ENCODE measurements around the gene EFNB2.

Gene EFNB2

DNA sequence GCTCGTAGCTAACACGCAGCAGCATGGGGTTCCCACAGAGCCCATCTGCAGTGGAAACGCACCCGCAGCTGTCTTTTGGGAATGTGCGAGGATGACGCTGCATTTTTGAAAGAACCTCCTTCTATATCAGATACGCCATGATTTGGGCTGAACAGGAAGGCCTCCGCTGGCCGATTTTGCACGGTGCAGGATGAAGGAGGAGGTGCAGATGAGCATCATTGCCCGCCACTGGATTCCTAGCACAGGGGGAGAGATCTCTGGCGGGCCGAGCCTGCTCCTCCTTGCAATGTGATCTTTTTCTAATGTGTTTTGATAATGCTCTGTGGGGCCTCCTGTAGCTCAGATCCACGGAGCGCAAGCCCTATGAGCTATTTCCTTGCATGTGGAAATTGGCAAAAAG lies 55.5 kb downstream of the EFNB2 start:
- DNase-seq, result no peak

DNA sequence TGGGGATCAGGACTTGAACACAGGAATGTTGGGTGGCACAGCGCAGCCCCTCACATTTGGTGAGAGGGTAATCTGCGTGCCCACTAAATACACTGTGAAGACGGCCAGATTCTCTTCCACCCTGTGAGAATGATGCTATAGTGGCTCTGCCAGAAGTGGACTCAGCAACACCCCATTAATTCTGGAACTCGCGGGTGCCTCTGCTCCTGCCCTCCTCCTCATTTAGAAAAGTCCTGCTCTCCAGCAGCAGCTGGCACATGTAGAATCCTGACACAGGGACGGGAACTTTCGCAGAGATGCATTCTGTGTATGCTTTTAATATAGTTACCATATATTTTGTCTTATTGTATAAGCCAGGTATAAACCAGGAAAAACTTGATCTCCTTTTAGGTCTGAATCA lies 57.3 kb downstream of the EFNB2 start:
- DNase-seq, result no peak

DNA sequence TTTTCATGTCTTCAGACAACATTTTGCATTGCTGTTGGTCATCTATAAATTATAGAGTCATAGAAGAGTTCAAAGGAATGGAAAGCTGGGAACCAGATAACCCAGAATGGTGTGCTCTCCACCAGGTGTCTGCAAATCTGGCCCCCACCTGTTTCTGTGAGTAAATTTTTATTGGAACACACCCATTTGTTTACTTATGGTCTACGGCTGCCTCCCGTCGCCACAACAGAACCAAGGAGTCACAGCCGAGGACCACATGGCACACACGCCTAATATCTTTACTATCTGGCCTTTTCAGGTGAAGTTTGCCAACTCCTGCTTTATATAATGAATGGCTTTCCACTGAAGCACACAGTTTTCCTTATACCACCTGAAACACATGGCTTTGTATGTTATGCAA lies 58.2 kb downstream of the EFNB2 start:
- peak; percentile 47 to 59 for DNase-seq

DNA sequence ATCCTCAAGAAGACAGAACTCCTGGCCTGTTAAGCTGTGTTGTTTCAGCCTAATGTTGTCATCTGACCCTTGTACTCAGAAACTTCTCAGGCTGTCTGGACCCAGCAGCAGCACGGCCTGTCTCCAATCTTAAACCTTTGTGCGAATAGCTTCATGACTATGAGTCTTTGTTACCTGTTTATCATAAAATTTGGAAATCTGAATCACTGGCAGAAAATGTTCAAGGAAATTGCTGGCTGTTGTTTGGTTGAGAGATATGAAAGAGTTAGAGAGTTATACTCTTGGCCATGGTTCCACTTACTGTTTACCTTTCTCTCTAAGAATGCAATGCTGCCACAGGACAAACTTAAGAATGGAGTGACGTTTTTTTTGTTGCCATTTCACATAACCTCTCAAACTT lies 59.6 kb downstream of the EFNB2 start:
- no peak for DNase-seq

DNA sequence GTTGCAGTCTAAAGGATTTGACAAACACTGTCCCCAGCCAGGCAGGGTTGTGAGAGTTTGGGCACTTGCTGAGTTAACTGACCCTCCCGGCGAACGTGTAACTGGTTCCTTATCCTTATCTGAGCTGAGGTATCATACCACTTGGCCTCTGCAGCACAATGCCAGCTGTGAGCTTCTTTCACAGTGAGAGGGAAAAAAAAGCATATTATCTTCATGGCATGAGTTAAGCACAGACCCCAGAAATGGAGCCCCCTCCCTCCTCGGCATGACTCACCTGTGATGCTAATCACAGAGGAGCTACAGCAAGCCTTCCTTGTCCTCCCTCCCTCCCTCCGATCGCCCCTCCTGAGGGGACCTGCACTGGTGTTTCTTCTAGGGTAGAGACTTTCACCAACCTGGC lies 60.5 kb downstream of the EFNB2 start:
- no peak for DNase-seq

DNA sequence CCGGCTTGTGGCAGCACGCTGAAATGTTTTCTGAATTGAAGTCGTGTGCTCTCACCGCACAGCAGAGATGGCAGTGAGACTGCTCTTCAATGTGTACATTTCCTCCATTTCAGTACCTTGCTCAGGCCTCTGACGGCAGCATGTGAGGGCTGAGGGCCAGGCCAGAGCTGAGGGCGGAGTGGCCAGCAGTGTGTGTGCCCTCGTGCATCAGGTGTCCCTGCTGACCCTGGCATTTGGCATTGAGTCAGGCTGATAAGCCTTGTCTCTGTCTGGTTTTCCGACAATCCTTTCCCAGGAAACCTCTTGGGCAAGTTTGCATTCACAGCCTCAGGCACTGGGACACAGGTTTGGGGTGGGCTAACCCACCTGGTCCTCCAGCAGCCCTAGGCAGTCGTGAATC lies 62.3 kb downstream of the EFNB2 start:
- no peak for DNase-seq

DNA sequence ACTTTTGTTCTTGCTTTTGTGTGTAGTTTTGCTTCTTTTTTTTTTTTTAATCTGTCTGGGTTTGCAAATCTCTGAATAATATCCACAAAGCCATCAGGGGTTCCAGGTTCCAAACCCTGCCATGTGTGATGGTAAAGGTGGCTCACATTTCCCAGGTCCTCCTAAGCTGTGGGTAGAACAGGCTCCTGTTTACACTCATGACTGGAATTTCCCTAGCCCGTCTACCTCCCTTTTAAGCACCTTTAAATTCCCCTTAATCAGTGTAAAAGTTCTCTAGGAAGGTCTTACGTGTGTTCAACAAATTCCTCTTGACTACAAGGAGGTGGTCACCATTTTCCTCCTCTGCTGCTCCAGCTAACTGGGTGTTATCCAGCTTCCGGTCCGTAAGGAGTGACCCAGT lies 62.8 kb downstream of the EFNB2 start:
- no peak for DNase-seq

DNA sequence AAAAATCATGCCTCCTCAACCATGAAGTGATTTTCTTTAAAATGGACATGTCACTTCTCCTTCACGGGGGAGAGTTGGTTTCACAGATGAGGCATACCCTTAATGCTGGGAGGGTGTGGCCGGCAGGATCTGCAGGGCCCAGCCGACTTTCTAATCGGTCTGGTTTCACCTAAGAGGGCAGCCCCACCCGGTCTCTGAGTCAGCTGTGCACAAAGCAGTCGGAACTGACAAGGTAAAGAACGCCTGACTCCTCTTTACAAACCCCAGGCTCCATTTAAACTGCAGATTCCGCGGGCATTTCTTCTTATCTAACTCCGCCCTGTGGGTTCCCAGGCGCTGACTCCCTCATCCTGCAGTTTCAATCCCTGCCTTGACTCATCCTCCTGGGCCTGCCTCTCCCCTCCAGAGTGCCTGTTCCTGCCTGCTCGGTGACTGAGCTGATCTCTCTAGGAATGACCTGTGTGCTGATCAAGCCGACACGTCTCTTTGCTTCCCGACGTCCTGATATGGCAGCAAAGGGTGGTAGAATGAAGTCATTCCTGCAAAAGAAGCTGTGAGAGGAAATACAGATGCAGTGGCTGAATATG lies 63.4 kb downstream of the EFNB2 start:
- DNase-seq, result peak in 1 of 2 experiments; percentile 41

DNA sequence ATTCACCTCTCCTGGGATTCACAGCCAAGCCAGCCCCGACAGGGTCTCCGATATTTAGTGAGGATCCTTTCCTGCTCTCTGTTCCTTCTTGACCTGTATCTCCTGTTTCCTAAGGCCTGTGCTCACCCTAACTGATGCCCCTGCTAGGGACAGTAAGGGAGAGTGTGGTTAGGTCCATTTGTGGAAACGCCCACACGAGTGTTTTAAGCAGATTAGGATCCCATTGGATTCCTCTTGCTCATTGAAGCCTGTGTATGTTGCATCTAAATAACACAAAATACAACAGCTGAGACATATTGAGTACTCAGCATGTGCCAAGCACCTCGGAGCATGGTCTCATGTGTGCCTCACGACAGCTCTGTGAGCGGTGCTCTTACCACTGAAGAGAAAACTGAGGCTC lies 64.9 kb downstream of the EFNB2 start:
- no peak for DNase-seq

DNA sequence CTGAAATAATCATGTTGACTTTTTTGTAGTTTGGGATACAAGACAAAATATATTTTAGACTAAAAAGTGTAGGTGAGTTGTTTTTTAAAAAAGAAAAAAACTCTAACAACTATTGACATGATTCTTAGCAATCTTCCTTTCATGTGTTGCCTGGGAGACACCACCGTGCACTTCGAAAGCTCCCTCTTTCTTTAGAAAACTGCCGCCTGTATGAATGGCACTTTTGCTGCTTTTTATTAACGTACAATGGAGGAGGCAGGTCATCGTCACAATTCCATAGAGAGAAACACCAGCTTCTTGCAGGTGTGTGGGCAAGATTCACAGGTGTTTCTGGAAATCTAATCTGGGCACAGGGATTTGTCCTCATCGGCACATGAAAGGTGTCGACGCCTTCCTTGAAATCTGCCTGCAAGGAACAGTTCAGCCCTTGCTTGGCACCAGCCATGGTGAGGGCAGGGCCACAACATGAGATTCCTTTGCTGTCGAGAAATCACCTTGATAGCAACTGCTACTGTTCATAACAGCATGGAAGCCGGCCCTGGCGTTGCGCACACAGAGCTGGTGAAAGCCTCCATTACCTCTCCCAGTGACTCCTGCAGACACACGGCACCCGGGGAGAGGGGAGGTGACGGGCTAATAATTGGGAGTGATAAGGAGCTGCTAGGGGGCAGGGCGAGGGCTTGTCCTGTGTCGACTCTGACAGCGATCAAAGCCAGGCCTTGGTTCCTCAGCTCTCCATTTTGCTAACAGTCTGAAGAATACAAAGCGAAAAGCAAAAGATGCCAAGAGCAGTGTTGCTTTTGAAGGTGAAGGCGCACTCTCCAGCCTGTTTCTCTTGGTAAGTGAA lies 66.5 kb downstream of the EFNB2 start:
- DNase-seq, result no peak

DNA sequence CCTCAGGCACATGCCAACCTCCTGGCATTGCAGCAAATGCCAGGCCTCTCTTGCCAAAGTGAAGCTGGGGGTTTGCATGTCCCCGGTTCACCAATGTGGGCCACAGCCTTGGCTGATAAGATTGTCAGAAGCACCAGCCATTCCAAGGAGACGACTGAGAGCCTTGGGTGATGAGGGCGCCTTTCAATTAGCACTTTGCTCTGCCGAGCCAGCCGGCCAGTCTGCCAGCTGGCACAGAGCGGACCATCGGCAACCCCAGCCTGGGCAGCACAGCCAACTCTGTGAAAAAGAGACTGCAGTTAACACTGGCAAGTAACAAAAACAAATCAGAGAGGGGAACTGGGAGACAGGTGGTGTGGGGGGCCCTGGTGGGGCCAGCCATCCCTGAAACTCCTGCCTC lies 67.3 kb downstream of the EFNB2 start:
- DNase-seq, result no peak

DNA sequence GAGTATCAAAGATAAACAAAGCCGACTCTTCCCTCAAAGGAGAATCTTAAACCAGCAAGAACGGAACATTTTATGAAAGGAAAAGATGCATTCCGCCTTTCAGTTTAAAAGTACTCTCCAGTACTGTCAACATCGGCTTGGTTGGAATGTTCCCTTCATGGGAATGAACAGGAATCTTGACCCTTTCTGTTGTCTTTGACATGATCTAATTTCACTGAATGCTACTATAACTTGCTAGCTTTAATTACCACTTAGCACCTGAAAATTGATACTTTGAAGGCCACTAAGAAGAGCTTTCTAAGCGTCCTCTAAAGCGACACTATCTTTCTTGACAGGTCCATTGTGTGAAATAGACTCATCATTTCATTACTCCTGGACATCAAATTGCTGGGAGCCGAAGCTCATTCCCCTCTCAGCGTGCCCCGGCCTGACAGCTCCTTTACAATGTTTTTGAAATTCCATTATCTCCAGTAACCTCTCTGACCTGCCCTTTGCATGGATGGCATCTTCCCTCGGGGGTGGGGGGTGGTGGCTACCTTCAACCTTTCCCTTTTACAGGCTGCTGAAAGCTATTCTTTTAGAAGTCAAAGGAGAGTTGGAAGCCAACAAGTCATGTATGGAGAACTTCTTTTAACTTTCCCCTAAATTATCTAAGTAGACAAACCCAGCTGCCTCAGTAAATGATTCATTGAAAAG lies 67.9 kb downstream of the EFNB2 start:
- no peak for DNase-seq

DNA sequence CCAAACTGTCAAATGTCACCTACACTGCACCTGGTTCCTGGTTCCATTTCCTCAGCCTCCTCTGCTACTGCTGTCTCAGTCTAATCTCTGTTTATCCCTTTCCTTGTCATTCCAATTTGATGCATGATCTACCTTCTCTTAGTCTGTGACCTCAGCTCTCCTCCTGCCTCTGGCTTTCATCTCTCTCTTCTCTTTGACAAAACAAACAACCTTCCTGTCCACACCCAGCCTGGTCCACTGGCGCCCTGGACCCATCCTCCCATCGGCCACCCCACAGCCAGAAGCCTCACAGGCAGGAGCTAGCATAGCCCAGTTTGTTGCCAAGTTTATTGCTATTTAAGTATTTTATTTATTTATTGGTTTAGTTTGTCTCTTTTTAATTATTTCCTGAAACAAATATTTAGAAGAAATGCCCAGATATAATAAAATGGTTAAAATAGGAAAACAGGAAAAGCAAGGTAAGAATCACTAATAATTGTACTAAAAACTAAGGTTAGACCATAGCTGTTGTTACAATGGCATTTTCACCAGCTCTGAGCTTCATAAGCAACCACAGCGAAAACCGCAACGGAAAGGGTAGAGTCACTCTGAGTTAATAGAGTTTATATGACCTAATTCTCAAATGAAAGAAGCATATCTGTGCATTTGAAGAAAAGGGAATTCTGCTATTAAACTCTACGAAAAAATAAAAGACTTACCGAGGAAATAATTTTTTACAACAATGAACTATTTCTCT lies 68.6 kb downstream of the EFNB2 start:
- no peak for DNase-seq

DNA sequence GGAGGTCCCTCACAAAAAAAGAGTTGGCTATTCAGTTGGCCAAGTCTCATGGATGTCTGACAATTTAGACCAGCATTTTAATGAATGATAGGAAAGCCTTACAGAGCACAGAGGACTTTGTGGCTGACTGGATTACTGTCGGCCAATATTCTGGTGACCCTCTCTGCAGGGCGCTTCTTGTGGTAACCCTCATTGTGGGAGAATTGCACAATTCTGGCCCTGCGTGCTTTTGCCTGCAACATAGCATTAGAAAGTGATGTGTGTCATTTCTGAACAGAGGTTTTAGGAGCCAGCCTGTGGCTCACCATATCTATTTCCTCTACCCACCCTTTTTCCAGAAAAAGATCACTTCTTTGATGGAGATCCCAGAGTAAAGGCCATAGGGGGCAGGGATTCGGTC lies 71.4 kb downstream of the EFNB2 start:
- DNase-seq, result no peak

DNA sequence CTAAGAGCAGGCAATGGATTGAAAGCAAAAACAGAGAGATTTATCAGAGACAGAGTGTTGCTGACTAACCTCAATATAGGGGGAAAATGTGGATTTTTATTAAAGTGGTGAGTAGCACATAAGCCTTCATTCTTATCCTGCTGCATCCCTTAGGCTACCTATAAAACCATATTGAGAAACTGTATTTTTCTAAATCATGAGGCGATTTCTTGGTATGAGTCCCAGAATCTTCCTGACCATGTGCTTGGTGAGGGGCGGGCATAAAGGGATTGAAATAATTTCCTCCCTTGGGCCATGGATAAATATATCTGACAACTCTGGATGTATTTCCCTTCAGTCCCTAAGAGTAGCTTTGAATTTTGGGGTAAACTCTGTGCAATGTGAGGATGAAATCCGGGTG lies 72.8 kb downstream of the EFNB2 start:
- no peak for DNase-seq

DNA sequence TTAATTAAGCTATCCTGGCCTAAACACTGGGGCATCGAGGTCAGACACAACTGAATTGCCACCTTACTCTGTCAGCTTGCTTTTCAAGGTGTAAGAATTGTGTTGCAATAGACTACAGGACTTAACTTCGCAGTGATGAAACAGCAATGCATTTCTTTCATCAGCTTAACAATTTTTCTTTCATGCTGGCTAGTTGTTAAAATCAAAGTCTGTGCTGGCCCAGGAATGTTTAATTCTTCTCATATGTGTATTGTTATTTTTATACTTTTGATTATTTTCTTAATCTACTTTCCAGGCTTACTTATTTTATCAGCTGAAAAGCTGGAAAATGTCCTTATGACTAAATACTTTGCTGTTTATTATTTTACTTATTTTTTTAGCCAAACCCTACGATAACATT lies 79.7 kb downstream of the EFNB2 start:
- DNase-seq, result no peak

DNA sequence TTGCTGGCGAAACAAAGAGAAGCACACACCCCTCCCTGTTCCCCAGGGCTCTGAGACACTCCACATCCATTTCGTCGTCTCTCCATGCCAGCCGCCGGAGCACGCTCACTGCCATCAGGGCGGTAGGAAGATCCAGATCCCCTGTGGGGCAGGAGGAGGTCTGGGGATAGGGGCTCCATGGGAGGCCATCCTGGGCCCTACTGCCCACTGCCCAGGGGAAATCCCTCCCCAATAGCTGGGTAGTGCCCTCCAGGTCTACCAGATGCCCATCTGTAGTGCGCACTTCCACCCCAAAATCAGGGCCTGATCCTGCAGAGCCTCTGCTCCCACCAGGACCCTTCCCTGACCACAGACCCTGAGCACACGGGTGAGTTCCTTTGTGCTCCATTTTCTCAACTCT lies 80.3 kb downstream of the EFNB2 start:
- DNase-seq, result no peak

DNA sequence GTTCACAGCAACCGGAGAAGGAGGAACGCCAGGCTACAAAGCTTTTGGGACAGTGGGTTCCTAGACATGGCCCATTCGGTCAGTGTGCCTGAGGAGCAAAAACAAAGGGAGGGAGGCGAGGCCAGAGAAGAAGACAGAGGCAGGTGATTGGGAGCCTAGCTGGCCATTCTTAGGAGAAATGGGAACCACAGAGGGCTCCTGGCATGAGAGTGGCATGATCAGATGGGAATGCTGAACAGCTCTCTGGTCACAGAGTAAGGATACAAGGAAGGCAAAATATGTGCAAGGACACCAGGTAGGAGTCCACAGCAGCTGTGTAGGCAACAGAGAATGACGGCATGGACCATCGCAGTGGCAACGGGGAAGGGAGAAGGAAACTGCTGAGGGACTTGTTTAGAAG lies 82.4 kb downstream of the EFNB2 start:
- no peak for DNase-seq

DNA sequence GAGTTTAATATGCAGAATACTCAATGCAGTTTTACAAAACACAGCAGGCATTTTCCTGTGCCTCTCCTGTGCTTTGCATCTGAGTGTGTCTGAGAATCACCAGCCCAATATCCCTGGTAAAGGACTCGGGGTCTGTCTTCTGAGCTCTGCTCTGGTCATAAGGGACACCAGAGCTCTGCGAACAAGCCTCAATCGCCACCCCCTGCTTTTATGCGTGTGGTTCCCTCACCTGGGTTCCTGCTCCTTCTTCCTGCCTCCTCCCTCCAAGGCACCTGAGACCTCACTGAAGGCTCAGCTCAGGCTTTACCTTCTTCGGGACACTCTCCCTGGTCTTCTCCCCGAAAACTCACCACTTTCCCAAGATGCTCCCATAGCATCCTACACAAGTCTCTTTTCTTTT lies 84.5 kb downstream of the EFNB2 start:
- no peak for DNase-seq

DNA sequence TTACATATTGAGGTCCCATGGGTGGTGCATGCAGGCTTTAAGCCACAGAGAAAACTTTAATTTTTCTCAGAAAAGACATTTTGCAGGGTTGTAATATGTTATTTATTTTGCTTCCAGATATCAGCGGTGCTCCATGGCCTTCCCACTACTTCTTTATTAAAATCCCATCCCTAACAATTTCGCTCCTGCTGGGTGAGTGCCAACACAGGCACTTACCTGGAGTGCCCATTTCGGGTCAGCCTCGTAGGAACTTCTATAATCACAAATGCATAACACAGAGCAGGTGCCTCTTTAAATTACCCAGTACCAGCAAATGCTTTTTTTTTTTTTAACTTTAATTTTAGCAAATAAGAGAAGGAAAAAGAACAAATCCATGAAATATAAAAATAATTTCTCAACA lies 86.4 kb downstream of the EFNB2 start:
- DNase-seq, result no peak

DNA sequence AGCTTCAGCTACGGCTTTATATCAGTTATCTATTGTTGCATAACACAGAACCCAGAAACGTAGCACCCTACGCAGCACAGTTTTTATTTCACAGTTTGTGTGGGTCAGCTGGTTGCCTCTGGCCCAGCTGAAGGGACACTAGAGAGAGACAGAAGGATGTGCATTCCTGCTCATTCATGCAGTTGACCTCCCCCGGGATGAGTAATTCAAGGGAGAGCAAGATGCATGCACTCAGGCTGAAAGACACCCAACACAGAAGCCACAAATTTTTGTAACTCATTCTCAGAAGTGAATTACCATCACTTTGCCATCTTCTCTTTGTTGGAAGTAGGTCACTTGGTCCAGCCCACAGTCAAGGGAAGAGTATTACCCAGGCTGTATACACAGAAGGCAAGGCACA lies 89.5 kb downstream of the EFNB2 start:
- no peak for DNase-seq

DNA sequence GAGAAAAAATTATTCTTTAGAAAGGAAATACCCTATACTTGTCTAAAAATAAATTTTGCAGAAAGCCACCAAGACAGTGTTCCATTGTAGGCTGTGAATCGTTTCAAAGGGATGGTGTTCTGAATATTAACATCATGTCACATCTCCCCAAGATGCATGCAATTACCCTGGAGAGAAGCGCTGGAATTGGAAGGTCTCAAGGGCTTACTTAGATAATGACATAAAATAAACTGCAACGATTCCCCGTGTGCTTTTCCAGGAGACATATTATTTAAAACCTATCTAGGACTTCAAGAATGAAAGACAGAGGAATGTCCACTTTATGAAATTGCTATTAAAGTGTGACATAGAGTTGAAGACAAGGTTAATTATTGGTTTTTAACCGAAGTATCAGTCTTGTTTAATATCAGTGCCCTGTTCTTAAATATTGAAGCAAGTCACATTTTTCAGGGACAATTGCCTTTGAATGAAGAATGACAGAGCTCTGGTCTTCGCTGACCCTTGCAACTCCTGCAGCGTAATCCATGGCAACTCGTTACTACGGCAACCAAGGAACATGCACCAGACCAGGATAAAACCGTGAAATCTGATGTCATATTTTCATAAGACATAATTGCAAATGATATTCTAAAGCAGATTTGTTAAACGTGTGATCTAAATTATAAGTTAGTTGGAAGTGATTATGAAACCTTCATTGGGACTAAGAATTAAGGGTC lies 91.7 kb downstream of the EFNB2 start:
- no peak for DNase-seq

DNA sequence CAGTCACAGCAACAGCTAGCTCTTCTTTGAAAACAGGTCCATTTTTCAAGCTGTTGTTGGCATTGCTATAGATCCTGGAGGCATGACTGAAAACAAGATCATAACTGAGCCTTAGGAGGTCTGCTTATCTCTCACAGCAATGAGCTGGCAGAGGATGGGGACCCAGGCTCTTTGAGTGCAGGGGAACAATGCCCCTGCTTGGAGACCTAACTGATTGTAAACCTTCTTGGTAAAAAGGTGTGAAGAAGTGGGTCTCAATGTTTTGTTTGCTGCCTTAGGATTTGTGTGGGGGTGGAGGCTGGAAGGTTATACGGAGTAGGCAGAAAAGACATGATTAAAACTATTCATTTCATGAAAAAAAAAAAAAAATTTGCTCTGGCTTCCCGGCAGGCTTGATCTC lies 94.6 kb downstream of the EFNB2 start:
- DNase-seq, result no peak

Measured in NCI-H526 (cell line).